ENCODE results near the gene TECTA.
"Not testable (repeated sequence)": the region's sequence is repeated elsewhere in the genome, so short reads cannot be mapped to it uniquely, and the experiment has no call there.

TECTA gene

GRCh38 chr11:121236115-121237001, 135.3 kb downstream of the TECTA start:
- no peak for DNase-seq

- not testable (repeated sequence) for DNase-seq
Measured at GRCh38 chr11:121237247-121237646, 136.2 kb downstream of the TECTA start.

DNA sequence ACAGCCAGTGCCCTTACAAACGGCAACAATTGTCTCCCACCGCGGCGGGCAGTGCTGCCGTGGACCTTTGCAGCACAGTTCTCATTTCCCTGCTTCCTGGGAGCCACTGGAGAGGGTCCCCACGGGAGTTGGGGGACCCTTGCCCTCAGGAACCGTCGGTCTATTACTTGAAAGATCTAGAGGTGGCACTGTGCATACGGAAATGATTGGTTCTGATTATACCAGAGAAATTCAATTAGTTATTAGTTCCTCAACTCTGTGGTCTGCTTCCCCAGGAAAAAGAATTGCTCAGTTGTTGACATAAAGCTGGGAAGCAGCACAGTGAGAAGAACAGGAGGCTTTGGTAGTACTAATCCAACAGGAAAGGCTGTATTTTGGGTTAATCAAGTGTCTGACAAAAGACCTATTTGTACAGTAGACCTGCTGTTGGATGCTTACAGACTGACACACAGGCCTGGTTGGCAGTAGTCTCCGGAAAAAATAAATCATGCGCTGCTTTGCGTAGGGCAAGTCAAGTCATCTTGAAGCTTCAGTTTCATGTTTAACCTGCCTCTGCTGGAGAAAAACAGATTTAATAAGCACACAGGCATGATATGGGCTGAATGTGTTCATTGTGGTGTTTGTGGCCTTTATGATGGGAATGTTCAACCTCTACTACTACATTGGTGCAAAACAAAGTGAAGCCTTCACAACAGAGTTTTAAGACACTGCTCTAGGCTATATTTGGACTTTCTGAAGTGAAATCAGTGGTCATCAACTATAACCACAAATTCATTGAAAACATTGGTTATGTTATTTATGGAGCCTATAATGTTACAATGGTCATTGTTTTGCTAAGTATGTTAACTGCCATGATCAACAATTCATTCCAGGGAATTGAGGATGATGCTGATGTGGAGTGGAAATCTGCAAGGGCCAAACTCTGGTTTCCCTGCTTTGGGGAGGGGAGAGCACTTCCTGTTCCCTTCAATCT, 136.9 kb downstream of the TECTA start:
- no peak for DNase-seq

- no peak for DNase-seq
Measured at GRCh38 chr11:121238956-121239355, 137.9 kb downstream of the TECTA start.

- not testable (repeated sequence) for DNase-seq
Measured at GRCh38 chr11:121240001-121240400, 139.0 kb downstream of the TECTA start.

GRCh38 chr11:121240650-121241303, 139.7 kb downstream of the TECTA start:
- DNase-seq: no peak
